Urinary bladder (tissue), 4 donors: ENCODE data around the gene UCN3. TPM values are rescaled to one million over a fixed set of nuclear protein-coding genes. Genes with fewer than 3 reads are reported as not detected.
"Not testable (repeated sequence)": the region's sequence is repeated elsewhere in the genome, so short reads cannot be mapped to it uniquely, and the experiment has no call there.

Experiments used
- DNase-seq: peaks from one replicate; pipeline ENCODE4 v3.0.0-alpha.2; 2015; ENCODE audit errors: extremely low spot score
- H3K27ac ChIP-seq: one replicate; pipeline ENCODE4 v1.5.1; 2013; ENCODE audit warnings: low read depth, mild to moderate bottlenecking, moderate library complexity
- H3K36me3 ChIP-seq: one replicate; pipeline ENCODE4 v1.6.1; 2013; ENCODE audit warnings: mild to moderate bottlenecking, moderate library complexity; ENCODE audit not compliant: insufficient read depth
- H3K4me1 ChIP-seq: one replicate; pipeline ENCODE4 v1.6.1; 2013; ENCODE audit warnings: mild to moderate bottlenecking, moderate library complexity; ENCODE audit not compliant: insufficient read depth
- H3K4me3 ChIP-seq: one replicate; pipeline ENCODE4 v1.5.1; 2013; ENCODE audit warnings: low read depth, low read length
- WGBS: extraction: QIAGEN DNeasy Blood & Tissue Kit; methylation state at CpG from one replicate; pipeline ENCODE4 v1.1.7; 2013; 5-methylcytosine and 5-hydroxymethylcytosine counted together
- polyA plus RNA-seq: library from polyadenylated mRNA; stranded (reverse); fragments of 200-250 nt; gene quantifications from one replicate; pipeline ENCODE4 v1.2.3, GENCODE V29; 2013
- total RNA-seq: library from RNA; depleted of rRNA; stranded (reverse); fragments of >200 nt; gene quantifications from one replicate; pipeline ENCODE4 v1.2.3, GENCODE V29; 2014
- donor health status: healthy with polysubstance abuse.
- donor health status: healthy.

The UCN3 gene
- total and polyA plus RNA-seq, 2 donors: not detected

GRCh38 chr10:5376450-5376849 is 11.7 kb downstream of the UCN3 start:
- Histone ChIP-seq H3K4me1 (no peaks in the 10 kb centered on the region), H3K27ac (no peak overlapping the region), H3K36me3 (no peaks in the 10 kb centered on the region), H3K4me3 (no peak overlapping the region)
- no peak for DNase-seq
- whole genome bisulfite sequencing: 43% methylated on average over 4 of the region's 4 CpGs

DNA sequence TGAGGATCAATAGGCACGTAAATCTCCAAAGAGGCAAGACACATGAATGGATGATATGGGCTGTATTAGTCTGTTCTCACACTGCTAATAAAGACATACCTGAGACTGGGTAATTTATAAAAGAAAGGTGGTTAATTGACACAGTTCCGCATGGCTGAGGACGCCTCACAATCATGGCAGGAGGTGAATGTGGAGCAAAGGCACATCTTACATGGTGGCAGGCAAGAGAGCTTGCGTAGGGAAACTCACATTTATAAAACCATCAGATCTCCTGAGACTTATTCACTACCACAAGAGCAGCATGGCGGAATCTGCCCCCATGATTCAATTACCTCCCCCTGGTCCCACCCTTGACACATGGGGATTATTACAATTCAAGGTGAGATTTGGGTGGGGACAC is 14.4 kb downstream of the UCN3 start:
- not testable (repeated sequence) for DNase-seq

GRCh38 chr10:5380395-5380794 is 15.6 kb downstream of the UCN3 start:
- 93% methylated on average over 12 of the region's 12 CpGs for WGBS
- H3K27ac ChIP-seq, H3K4me1 ChIP-seq, DNase-seq, H3K4me3 ChIP-seq, H3K36me3 ChIP-seq: not testable (repeated sequence)

More for the DNA sequence above, 14.4 kb downstream of the UCN3 start:
- not testable (repeated sequence) for H3K4me3 ChIP-seq, H3K27ac ChIP-seq, H3K36me3 ChIP-seq, H3K4me1 ChIP-seq
- WGBS: 94% methylated on average over 5 of the region's 5 CpGs

- Histone ChIP-seq H3K36me3 (no peaks in the 10 kb centered on the region), H3K4me3 (no peak overlapping the region), H3K4me1 (no peaks in the 10 kb centered on the region), H3K27ac (no peak overlapping the region)
- WGBS: 98% methylated on average over 2 of the region's 2 CpGs
- DNase-seq: no peak
Measured at GRCh38 chr10:5381187-5381586, 16.4 kb downstream of the UCN3 start.

- H3K36me3 ChIP-seq: no peaks in the 10 kb centered on the region
- 79% methylated on average over 2 of the region's 2 CpGs for WGBS
- no peak overlapping the region for H3K27ac ChIP-seq
- H3K4me1 ChIP-seq: no peaks in the 10 kb centered on the region
- no peak for DNase-seq
- no peak overlapping the region for H3K4me3 ChIP-seq
Measured at GRCh38 chr10:5385224-5385623, 20.5 kb downstream of the UCN3 start.

GRCh38 chr10:5387169-5387568 is 22.4 kb downstream of the UCN3 start:
- 79% methylated on average over 5 of the region's 5 CpGs for WGBS

DNA sequence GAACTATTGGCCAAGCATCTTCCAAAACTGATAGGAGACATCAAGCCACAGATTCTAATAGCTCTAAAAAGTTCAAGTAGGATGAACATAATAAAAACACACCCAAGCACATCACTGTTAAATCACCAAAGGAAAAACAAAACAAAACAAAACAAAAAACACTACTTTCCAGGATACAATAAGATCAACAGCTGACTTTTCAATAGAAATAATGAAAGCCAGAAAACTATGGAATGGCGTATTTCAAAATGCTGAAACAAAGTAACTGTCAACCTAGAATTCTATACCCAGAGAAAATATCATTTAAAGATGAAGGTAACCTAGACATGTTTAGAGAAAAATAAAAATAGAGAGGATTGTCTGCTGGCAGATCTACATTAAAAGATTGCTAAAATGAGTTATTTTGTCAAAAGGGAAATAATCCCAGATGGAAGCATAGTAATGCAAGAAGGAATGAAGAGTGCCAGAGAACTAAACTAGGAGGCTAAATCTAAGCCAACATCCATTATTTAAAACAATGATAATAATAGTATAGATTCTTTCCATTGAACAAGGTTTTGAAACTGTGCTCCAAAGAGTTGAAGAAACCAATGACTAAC is 25.9 kb downstream of the UCN3 start:
- no peak overlapping the region for H3K4me3 ChIP-seq
- WGBS: 99% methylated on average over 1 of the region's 1 CpG
- no peak for DNase-seq

More at GRCh38 chr10:5387169-5387568, 22.4 kb downstream of the UCN3 start:
- no peak overlapping the region for H3K27ac ChIP-seq
- DNase-seq: no peak
- no peak overlapping the region for H3K4me3 ChIP-seq
- H3K36me3 ChIP-seq: no peaks in the 10 kb centered on the region
- no peaks in the 10 kb centered on the region for H3K4me1 ChIP-seq

GRCh38 chr10:5391790-5392189 is 27.0 kb downstream of the UCN3 start:
- 94% methylated on average over 3 of the region's 3 CpGs for WGBS
- no peak overlapping the region for H3K4me3 ChIP-seq
- DNase-seq: no peak

More for the DNA sequence above, 25.9 kb downstream of the UCN3 start:
- no peaks in the 10 kb centered on the region for H3K36me3 ChIP-seq
- no peak overlapping the region for H3K27ac ChIP-seq
- no peaks in the 10 kb centered on the region for H3K4me1 ChIP-seq

GRCh38 chr10:5393529-5393928 is 28.8 kb downstream of the UCN3 start:
- H3K4me1 ChIP-seq: no peaks in the 10 kb centered on the region
- no peaks in the 10 kb centered on the region for H3K36me3 ChIP-seq
- DNase-seq: no peak
- H3K4me3 ChIP-seq: no peak overlapping the region
- WGBS: 93% methylated on average over 14 of the region's 14 CpGs
- H3K27ac ChIP-seq: no peak overlapping the region

More at GRCh38 chr10:5391790-5392189, 27.0 kb downstream of the UCN3 start:
- H3K27ac ChIP-seq: no peak overlapping the region
- no peaks in the 10 kb centered on the region for H3K4me1 ChIP-seq
- H3K36me3 ChIP-seq: no peaks in the 10 kb centered on the region

- no peaks in the 10 kb centered on the region for H3K4me1 ChIP-seq
- H3K36me3 ChIP-seq: no peaks in the 10 kb centered on the region
- H3K4me3 ChIP-seq: no peak overlapping the region
- WGBS: 90% methylated on average over 18 of the region's 18 CpGs
- no peak overlapping the region for H3K27ac ChIP-seq
- no peak for DNase-seq
Measured at GRCh38 chr10:5395168-5395567, 30.4 kb downstream of the UCN3 start.

DNA sequence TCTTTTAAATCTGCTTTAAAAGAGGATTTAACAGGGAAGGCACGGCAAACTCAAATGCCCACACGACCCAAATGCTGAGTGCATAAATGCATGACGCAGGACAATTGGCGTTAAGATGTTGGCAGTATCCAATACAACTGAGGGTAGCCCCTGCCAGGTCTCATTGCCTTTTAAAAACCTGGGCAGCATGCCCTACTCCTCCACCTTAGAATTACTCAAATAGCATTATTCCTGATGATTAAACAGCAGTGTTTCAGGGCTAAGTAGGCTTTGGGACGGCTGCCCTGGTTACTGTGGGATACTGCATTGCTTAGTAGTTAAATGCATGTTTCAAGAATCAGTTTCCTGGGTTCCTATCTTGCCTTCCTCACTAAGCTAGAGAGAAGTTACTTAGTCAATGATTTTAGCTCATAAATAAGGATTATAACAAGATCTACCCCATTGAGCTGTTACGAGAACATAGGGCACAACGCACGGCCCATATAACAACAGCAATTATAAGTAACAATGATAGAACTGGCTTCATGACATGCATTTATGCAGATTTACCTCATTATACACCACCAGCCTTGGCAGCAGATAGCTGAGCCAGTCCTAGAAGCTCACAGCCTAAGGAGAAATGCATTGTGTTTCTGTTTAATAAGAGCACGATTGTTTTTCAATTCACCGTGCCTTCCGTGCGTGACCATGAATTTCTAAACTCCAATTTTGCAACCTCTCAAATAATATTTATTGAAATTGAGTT is 32.0 kb downstream of the UCN3 start:
- 82% methylated on average over 12 of the region's 12 CpGs for WGBS
- Histone ChIP-seq H3K36me3 (no peaks in the 10 kb centered on the region), H3K4me1 (no peaks in the 10 kb centered on the region), H3K27ac (no peak overlapping the region), H3K4me3 (no peak overlapping the region)
- DNase-seq: no peak

- DNase-seq: no peak
- Histone ChIP-seq H3K36me3 (no peaks in the 10 kb centered on the region), H3K4me1 (no peaks in the 10 kb centered on the region), H3K27ac (no peak overlapping the region), H3K4me3 (no peak overlapping the region)
- whole genome bisulfite sequencing: 67% methylated on average over 6 of the region's 6 CpGs
Measured at GRCh38 chr10:5399332-5399731, 34.6 kb downstream of the UCN3 start.

- no peak overlapping the region for H3K4me3 ChIP-seq
- no peaks in the 10 kb centered on the region for H3K4me1 ChIP-seq
- no peaks in the 10 kb centered on the region for H3K36me3 ChIP-seq
- 82% methylated on average over 9 of the region's 9 CpGs for whole genome bisulfite sequencing
- no peak for DNase-seq
- H3K27ac ChIP-seq: no peak overlapping the region
Measured at GRCh38 chr10:5400468-5401240, 35.9 kb downstream of the UCN3 start.

DNA sequence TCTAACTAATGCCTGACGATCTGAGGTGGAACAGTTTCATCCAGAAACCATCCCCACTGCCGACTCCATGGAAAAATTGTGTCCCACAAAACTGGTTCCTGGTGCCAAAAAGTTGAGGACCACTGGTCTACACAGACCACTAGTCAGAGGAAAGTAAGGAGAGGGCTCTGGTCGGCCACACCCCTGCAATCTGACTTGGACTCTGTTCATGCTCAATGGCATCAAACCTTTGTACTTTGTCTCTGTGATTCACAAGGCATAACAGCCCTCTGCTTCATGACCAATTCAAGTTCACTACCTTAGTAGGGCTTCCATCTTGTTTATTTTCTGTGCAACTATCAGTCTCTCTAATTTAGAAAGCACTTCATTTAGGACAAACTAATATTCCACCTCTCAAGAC is 38.0 kb downstream of the UCN3 start:
- no peak overlapping the region for H3K27ac ChIP-seq
- no peak overlapping the region for H3K4me3 ChIP-seq
- DNase-seq: no peak
- no peaks in the 10 kb centered on the region for H3K36me3 ChIP-seq
- WGBS: 80% methylated on average over 3 of the region's 3 CpGs
- H3K4me1 ChIP-seq: no peaks in the 10 kb centered on the region
